Endothelial cell of umbilical vein (primary cell): Measurements from ENCODE around the gene SH3BP2. TPM values are rescaled to one million over a fixed set of nuclear protein-coding genes. Genes with fewer than 3 reads are reported as not detected.

Source experiments
- BruUV-seq: library from RNA; stranded (reverse); fragments of 400-500 nt; replicated peaks from 2 replicates; lab custom pipeline; 2021; lab: Mats Ljungman, UMichigan
- CTCF ChIA-PET: fragments of 300-600, 350-600 bp; sonication (Branson Sonifier 250); formaldehyde crosslinking; loops from one replicate; lab custom pipeline; 2021; ENCODE audit warnings: antibody characterized with exemption, inconsistent platforms; lab: Charles Lee
- POLR2A ChIA-PET: fragments of 300-600, 350-600 bp; sonication (Branson Sonifier 250); formaldehyde crosslinking; loops from one replicate; lab custom pipeline; 2021; ENCODE audit warnings: antibody characterized with exemption, inconsistent platforms; lab: Charles Lee
- DNase-seq: peaks from one replicate; pipeline ENCODE4 v3.0.0-alpha.2; 2011; ENCODE audit warnings: low read depth, low spot score
- FAIRE-seq: peaks from 2 replicates; lab custom pipeline; 2011; peaks lifted over from hg19 to GRCh38; lab: Jason Lieb, UNC
- H2AFZ ChIP-seq: 2 replicates; pipeline ENCODE4 v1.6.0; 2012; ENCODE audit warnings: low read depth, low read length, control low read depth, inconsistent platforms
- H3K27ac ChIP-seq: 2 replicates; pipeline ENCODE4 v1.5.1; 2011; ENCODE audit warnings: low read depth, mild to moderate bottlenecking, control low read depth, low read length, moderate library complexity; ENCODE audit not compliant: insufficient read depth
- H3K27me3 ChIP-seq, 2 experiments: 2 replicates each; pipeline versions ENCODE4 v1.6.0 to v1.6.1; 2011; ENCODE audit warnings: low read length in 2 of 2, mixed read lengths in 1 of 2; ENCODE audit not compliant: control insufficient read depth in 2 of 2, insufficient read depth in 2 of 2
- H3K36me3 ChIP-seq, 2 experiments: 2 replicates in 1 of 2; 3 replicates in 1 of 2; pipeline ENCODE4 v1.5.1; 2011; ENCODE audit warnings: low read length in 2 of 2, mild to moderate bottlenecking in 1 of 2, moderate library complexity in 1 of 2; ENCODE audit not compliant: control insufficient read depth in 2 of 2, insufficient read depth in 2 of 2; ENCODE audit errors: extremely low read depth in 1 of 2
- H3K4me1 ChIP-seq: 3 replicates; pipeline ENCODE4 v1.5.1; 2011; ENCODE audit warnings: mild to moderate bottlenecking, low read length; ENCODE audit not compliant: control insufficient read depth, insufficient read depth; ENCODE audit errors: extremely low read depth
- H3K4me2 ChIP-seq: 2 replicates; pipeline ENCODE4 v1.6.1; 2011; ENCODE audit warnings: low read length, control low read depth, mixed read lengths; ENCODE audit not compliant: insufficient read depth
- H3K4me3 ChIP-seq, 3 experiments: fragments of 200-600 bp in 1 of 3; sonication (generic), shearing (Covaris generic) in 1 of 3; replicated peaks in 1 of 3; 2 replicates each; pipeline ENCODE4 v1.5.1; 2011 to 2016; ENCODE audit warnings: control low read depth in 3 of 3, low read length in 3 of 3, mild to moderate bottlenecking in 2 of 3, inconsistent platforms in 1 of 3, low read depth in 1 of 3, moderate library complexity in 1 of 3; ENCODE audit not compliant: insufficient read depth in 1 of 3
- H3K79me2 ChIP-seq: 2 replicates; pipeline ENCODE4 v1.6.0; 2012; ENCODE audit warnings: low read length, inconsistent platforms; ENCODE audit not compliant: control insufficient read depth, insufficient read depth
- H3K9ac ChIP-seq: replicated peaks from 2 replicates; pipeline ENCODE3; 2011; ENCODE audit warnings: low read length, control low read depth; ENCODE audit not compliant: insufficient read depth; ENCODE audit errors: extremely low read depth
- H3K9me1 ChIP-seq: replicated peaks from 3 replicates; pipeline ENCODE4 v1.6.0; 2011; ENCODE audit warnings: mild to moderate bottlenecking, low read length; ENCODE audit not compliant: control insufficient read depth, insufficient read depth; ENCODE audit errors: extremely low read depth
- H3K9me3 ChIP-seq: replicated peaks from 2 replicates; pipeline ENCODE4 v1.5.1; 2012; ENCODE audit warnings: low read length, inconsistent platforms; ENCODE audit not compliant: control insufficient read depth, insufficient read depth
- H4K20me1 ChIP-seq: replicated peaks from 2 replicates; pipeline ENCODE3; 2011; ENCODE audit warnings: mild to moderate bottlenecking, low read length; ENCODE audit not compliant: control insufficient read depth, insufficient read depth; ENCODE audit errors: extremely low read depth
- EZH2 ChIP-seq: IDR thresholded peaks from 2 replicates; pipeline ENCODE4 v1.6.1; 2012; ENCODE audit warnings: borderline replicate concordance, low read depth, mild to moderate bottlenecking, moderate library complexity, low read length, inconsistent platforms; ENCODE audit not compliant: severe bottlenecking
- FOS ChIP-seq: IDR thresholded peaks from 2 replicates; pipeline ENCODE4 v1.6.1; 2011; ENCODE audit warnings: mild to moderate bottlenecking, low read length, moderate library complexity, borderline replicate concordance; ENCODE audit not compliant: insufficient read depth
- GATA2 ChIP-seq: IDR thresholded peaks from 2 replicates; pipeline ENCODE4 v1.7.0; 2011; ENCODE audit warnings: low read depth, mild to moderate bottlenecking, moderate library complexity, mixed read lengths, low read length; ENCODE audit not compliant: insufficient read length, insufficient read depth
- JUN ChIP-seq: IDR thresholded peaks from 2 replicates; pipeline ENCODE4 v1.6.1; 2011; ENCODE audit warnings: borderline replicate concordance, low read depth; ENCODE audit not compliant: insufficient read length, insufficient read depth
- MYC ChIP-seq: IDR thresholded peaks from one replicate; pipeline ENCODE4 v1.6.1; 2011; ENCODE audit warnings: mild to moderate bottlenecking, low read depth, low read length
- POLR2A ChIP-seq: IDR thresholded peaks from 2 replicates; pipeline ENCODE4 v1.6.1; 2012; ENCODE audit warnings: low read depth, mild to moderate bottlenecking, control low read depth, low read length
- POLR2AphosphoS5 ChIP-seq: IDR thresholded peaks from 2 replicates; pipeline ENCODE4 v1.6.1; 2012; ENCODE audit warnings: low read depth, mild to moderate bottlenecking, control low read depth, low read length, moderate library complexity; ENCODE audit not compliant: insufficient read depth
- dilution Hi-C: fragments of 300-500 bp; cut with MboI; formaldehyde crosslinking; loops from one replicate; pipeline ENCODE4 v1.15.0; 2019; ENCODE audit warnings: low sequenced_read_pairs; ENCODE audit not compliant: extremely low pct_ligation_motif_present
- intact Hi-C: fragments of 100-400 bp; cut with micrococcal nuclease; formaldehyde crosslinking; loops from one replicate; pipeline ENCODE4 v1.10.0; 2022
- polyA plus RNA-seq, 4 experiments: library from polyadenylated mRNA; depleted of rRNA in 3 of 4; stranded (reverse) in 3 of 4; unstranded in 1 of 4; fragments of >200 nt; gene quantifications; 2 replicates each; pipeline versions ENCODE4 v1.2.1 to v1.2.3, GENCODE V29; 2011 to 2012; ENCODE audit warnings: missing spikeins in 1 of 4
- total RNA-seq: library from RNA; stranded (reverse); gene quantifications from 2 replicates; pipeline ENCODE4 v1.2.3, GENCODE V29; 2021
- TF ChIP-seq, protein P1 (sequence below), 2 donors: IDR thresholded peaks; 1 replicate in 1 of 2; 2 replicates in 1 of 2; pipeline ENCODE4 v1.5.1; 2011; ENCODE audit warnings: low read length in 2 of 2, mild to moderate bottlenecking in 2 of 2, moderate library complexity in 2 of 2, control low read depth in 1 of 2, inconsistent platforms in 1 of 2, low read depth in 1 of 2; ENCODE audit not compliant: insufficient read depth in 1 of 2; ENCODE audit errors: extremely low read depth in 1 of 2
- TF ChIP-seq, protein P2 (sequence below): IDR thresholded peaks from 2 replicates; pipeline ENCODE4 v1.6.1; 2011; ENCODE audit not compliant: insufficient read depth, insufficient read length

Gene SH3BP2
- total and polyA plus RNA-seq, 2 donors (not counting 3 experiments of a cell fraction or from before 2014, with no cell fraction given) = 69.2 to 73.9 TPM

DNA sequence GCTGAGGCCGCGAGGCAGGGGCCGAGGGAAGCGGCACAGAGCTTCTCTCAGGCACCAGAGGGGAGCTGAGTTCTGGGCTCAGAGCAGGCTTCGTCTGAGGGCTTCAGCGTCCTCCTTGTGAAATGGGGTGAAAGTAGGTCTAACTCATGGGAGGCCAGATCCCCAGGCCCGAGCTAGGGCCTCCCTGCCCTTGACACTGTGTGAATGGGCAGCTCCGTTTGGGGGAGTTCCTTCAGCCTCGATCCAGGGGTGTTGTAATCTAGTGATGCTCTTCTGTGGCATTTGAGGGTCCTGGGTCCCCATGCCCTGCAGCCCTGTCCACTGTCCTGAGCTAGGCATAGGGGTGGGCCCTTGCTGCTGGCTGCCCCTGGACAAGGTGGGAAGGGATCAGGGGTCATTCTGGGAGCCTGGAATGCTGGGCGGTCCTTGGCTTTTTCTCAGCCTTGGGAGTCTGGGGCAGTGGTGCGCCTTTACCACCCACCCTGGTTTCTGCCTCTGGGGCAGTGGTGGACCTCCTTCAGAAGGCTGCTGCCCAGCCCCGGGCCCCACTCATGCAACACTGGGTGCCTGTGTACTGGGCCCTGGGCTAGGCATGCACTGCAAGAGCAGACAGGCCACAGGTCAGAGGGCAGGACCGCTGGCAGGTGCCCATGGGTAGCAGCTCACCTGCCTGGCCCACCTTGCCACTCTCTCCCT is 4.1 kb downstream of the SH3BP2 start:
- H2AFZ ChIP-seq = no peak overlapping the region
- CTCF ChIA-PET = interaction anchor here (0.8 to 1.5 kb wide), 4 partner anchors 15 to 71 kb away, joined by 3 to 7 read pairs (median 4); no protein-coding TSS in a partner anchor
- peaks cover 78% of the 10 kb centered on the region for H3K4me1 ChIP-seq

More for the DNA sequence above, 4.1 kb downstream of the SH3BP2 start:
- no peaks in the 10 kb centered on the region for H4K20me1 ChIP-seq
- dilution Hi-C loops (no loop called here), intact Hi-C loops (no loop called here)
- no peaks in the 10 kb centered on the region for H3K27me3 ChIP-seq
- DNase-seq (no peak), FAIRE-seq (no peak)
- peaks cover 45% of the 10 kb centered on the region for H3K79me2 ChIP-seq
- no peak overlapping the region for H3K9ac ChIP-seq
- BruUV-seq = no TSS peak
- H3K4me3 ChIP-seq = no peak overlapping the region
- no peaks in the 10 kb centered on the region for H3K36me3 ChIP-seq
- POLR2A ChIA-PET = no interaction called here
- peak overlapping the region; percentile 26 for H3K27ac ChIP-seq
- no peak overlapping the region for H3K4me2 ChIP-seq
- TF ChIP-seq, protein P1, sequence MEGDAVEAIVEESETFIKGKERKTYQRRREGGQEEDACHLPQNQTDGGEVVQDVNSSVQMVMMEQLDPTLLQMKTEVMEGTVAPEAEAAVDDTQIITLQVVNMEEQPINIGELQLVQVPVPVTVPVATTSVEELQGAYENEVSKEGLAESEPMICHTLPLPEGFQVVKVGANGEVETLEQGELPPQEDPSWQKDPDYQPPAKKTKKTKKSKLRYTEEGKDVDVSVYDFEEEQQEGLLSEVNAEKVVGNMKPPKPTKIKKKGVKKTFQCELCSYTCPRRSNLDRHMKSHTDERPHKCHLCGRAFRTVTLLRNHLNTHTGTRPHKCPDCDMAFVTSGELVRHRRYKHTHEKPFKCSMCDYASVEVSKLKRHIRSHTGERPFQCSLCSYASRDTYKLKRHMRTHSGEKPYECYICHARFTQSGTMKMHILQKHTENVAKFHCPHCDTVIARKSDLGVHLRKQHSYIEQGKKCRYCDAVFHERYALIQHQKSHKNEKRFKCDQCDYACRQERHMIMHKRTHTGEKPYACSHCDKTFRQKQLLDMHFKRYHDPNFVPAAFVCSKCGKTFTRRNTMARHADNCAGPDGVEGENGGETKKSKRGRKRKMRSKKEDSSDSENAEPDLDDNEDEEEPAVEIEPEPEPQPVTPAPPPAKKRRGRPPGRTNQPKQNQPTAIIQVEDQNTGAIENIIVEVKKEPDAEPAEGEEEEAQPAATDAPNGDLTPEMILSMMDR (IDR thresholded peaks at IDR 0.05; ENCODE audit: extremely low read depth in 1 of 2, insufficient read depth in 1 of 2, low read depth in 1 of 2, low read length in 2 of 2) = no peak
- TF ChIP-seq POLR2A (no peak), JUN (no peak), EZH2 (no peak), GATA2 (no peak), FOS (no peak), POLR2AphosphoS5 (no peak), MYC (no peak)
- TF ChIP-seq, protein P2, sequence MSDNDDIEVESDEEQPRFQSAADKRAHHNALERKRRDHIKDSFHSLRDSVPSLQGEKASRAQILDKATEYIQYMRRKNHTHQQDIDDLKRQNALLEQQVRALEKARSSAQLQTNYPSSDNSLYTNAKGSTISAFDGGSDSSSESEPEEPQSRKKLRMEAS = no peak
- H3K9me3 ChIP-seq = no peaks in the 10 kb centered on the region
- H3K9me1 ChIP-seq = no peaks in the 10 kb centered on the region
